Keratinocyte (primary cell): ENCODE data around the gene HOXC4. TPM values are rescaled to one million over a fixed set of nuclear protein-coding genes. Genes with fewer than 3 reads are reported as not detected.

ENCODE experiments used
- DNase-seq: peaks from one replicate; pipeline ENCODE4 v3.0.0-alpha.2; 2011; ENCODE audit warnings: low read depth, missing footprints, low spot score
- FAIRE-seq: peaks from 2 replicates; lab custom pipeline; 2011; peaks lifted over from hg19 to GRCh38; lab: Jason Lieb, UNC
- H2AFZ ChIP-seq: 2 replicates; pipeline ENCODE4 v1.6.0; 2012; ENCODE audit warnings: low read length, control low read depth, inconsistent platforms; ENCODE audit not compliant: control insufficient read depth
- H3K27ac ChIP-seq: 2 replicates; pipeline ENCODE4 v1.5.1; 2011; ENCODE audit warnings: low read length; ENCODE audit not compliant: control insufficient read depth, insufficient read depth
- H3K27me3 ChIP-seq: 3 replicates; pipeline ENCODE4 v1.6.0; 2011; ENCODE audit warnings: low read length; ENCODE audit not compliant: control insufficient read depth, insufficient read depth; ENCODE audit errors: extremely low read depth
- H3K36me3 ChIP-seq, 2 experiments: 2 replicates in 1 of 2; 3 replicates in 1 of 2; pipeline ENCODE4 v1.5.1; 2011; ENCODE audit warnings: low read length in 2 of 2, mild to moderate bottlenecking in 1 of 2; ENCODE audit not compliant: control insufficient read depth in 2 of 2, insufficient read depth in 2 of 2; ENCODE audit errors: extremely low read depth in 1 of 2
- H3K4me1 ChIP-seq: 3 replicates; pipeline ENCODE4 v1.5.1; 2011; ENCODE audit warnings: low read length; ENCODE audit not compliant: control insufficient read depth, insufficient read depth; ENCODE audit errors: extremely low read depth
- H3K4me2 ChIP-seq: 3 replicates; pipeline ENCODE4 v1.6.0; 2011; ENCODE audit warnings: low read depth, low read length; ENCODE audit not compliant: control insufficient read depth, insufficient read depth; ENCODE audit errors: extremely low read depth
- H3K4me3 ChIP-seq, 3 experiments: fragments of 200-600 bp in 1 of 3; sonication (generic) in 1 of 3; 2 replicates in 2 of 3; 3 replicates in 1 of 3; pipeline ENCODE4 v1.5.1; 2011 to 2016; ENCODE audit warnings: low read length in 3 of 3, mild to moderate bottlenecking in 3 of 3, control low read depth in 2 of 3, inconsistent platforms in 1 of 3, low read depth in 1 of 3, mixed read lengths in 1 of 3, mixed run types in 1 of 3, moderate library complexity in 1 of 3; ENCODE audit not compliant: control insufficient read depth in 2 of 3, insufficient read depth in 2 of 3; ENCODE audit errors: extremely low read depth in 1 of 3
- H3K79me2 ChIP-seq: 2 replicates; pipeline ENCODE4 v1.6.0; 2012; ENCODE audit warnings: low read length; ENCODE audit not compliant: control insufficient read depth, insufficient read depth
- H3K9ac ChIP-seq: 3 replicates; pipeline ENCODE4 v1.6.0; 2011; ENCODE audit warnings: low read length; ENCODE audit not compliant: control insufficient read depth, insufficient read depth; ENCODE audit errors: extremely low read depth
- H3K9me1 ChIP-seq: 3 replicates; pipeline ENCODE4 v1.6.0; 2011; ENCODE audit warnings: low read length; ENCODE audit not compliant: control insufficient read depth, insufficient read depth; ENCODE audit errors: extremely low read depth
- H3K9me3 ChIP-seq: 2 replicates; pipeline ENCODE4 v1.5.1; 2012; ENCODE audit warnings: low read depth, low read length; ENCODE audit not compliant: control insufficient read depth
- H4K20me1 ChIP-seq: 3 replicates; pipeline ENCODE4 v1.6.0; 2011; ENCODE audit warnings: low read length; ENCODE audit not compliant: control insufficient read depth, insufficient read depth; ENCODE audit errors: extremely low read depth
- EZH2 ChIP-seq: IDR thresholded peaks from one replicate; pipeline ENCODE4 v1.6.1; 2012; ENCODE audit warnings: inconsistent platforms, mild to moderate bottlenecking, low read length, moderate library complexity
- dilution Hi-C: fragments of 300-500 bp; cut with MboI; formaldehyde crosslinking; loops from one replicate; pipeline ENCODE4 v1.7.0; 2020; ENCODE audit warnings: low sequenced_read_pairs; ENCODE audit not compliant: extremely low pct_ligation_motif_present
- polyA plus RNA-seq, 5 experiments: library from polyadenylated mRNA; depleted of rRNA in 3 of 5; stranded (reverse) in 3 of 5; stranded (forward) in 1 of 5; unstranded in 1 of 5; fragments of >200 nt; gene quantifications; 1 replicate in 1 of 5; 2 replicates in 3 of 5; 3 replicates in 1 of 5; pipeline versions ENCODE4 v1.2.1 to v1.2.3, GENCODE V29; 2011 to 2012; ENCODE audit warnings: missing spikeins in 2 of 5, low read depth in 1 of 5, low replicate concordance in 1 of 5
- TF ChIP-seq, protein P1 (sequence below), 3 experiments: IDR thresholded peaks in 1 of 3; conservative IDR thresholded peaks in 1 of 3; optimal IDR thresholded peaks in 1 of 3; 2 replicates in 2 of 3; 3 replicates in 1 of 3; pipeline versions ENCODE3 to v1.5.1; 2011; ENCODE audit warnings: low read length in 3 of 3, mild to moderate bottlenecking in 3 of 3, moderate library complexity in 2 of 3, control low read depth in 1 of 3, inconsistent platforms in 1 of 3; ENCODE audit not compliant: insufficient read depth in 2 of 3; ENCODE audit errors: extremely low read depth in 1 of 3

HOXC4 gene
- polyA plus RNA-seq, 1 donor (not counting 4 experiments of a cell fraction or from before 2014, with no cell fraction given), result 1.8 TPM

DNA sequence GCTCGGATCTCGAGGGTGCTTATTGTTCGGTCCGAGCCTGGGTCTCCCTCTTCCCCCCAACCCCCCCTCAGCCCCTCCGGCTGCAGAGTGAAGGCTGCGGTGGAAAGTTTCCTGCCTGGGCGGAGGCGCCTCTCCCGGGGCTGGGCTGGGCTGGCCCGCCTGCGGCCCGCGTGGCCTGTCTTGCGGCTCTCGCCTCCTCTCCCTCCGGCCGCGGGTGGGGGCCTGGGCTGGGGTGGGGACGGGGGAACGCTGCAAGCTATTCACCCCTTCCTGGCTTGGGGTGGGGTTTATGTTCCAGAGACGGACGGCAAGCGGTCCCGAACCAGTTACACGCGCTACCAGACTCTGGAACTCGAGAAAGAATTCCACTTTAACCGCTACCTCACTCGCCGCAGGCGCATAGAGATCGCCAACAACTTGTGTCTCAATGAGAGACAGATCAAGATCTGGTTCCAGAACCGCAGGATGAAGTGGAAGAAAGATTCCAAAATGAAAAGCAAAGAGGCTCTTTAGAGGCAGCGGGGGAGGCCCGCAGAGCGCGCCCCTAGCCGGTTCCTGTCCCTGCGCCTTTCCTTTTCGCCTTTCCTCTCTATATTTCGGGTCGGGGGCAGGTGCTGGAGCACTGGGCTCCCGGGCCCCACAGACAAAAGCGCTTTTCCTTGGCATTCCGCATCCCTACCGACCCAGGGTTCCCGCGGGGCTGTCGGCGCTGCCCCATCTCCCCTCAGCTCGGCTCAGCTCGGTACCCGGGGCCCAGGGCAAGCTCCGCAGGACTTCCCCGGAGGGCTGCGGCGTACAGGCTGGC is 19.5 kb upstream of the HOXC4 start:
- H3K9me3 ChIP-seq, result no peaks in the 10 kb centered on the region
- H4K20me1 ChIP-seq, result no peaks in the 10 kb centered on the region
- dilution Hi-C loops, result no loop called here
- peak overlapping the region; percentile 66 for H3K9ac ChIP-seq
- H3K79me2 ChIP-seq, result peaks cover 7% of the 10 kb centered on the region
- peak overlapping the region; percentile 57 for H3K4me2 ChIP-seq
- FAIRE-seq (peak; percentile 5), DNase-seq (no peak)
- peaks cover 46% of the 10 kb centered on the region for H3K4me1 ChIP-seq
- H3K9me1 ChIP-seq, result no peaks in the 10 kb centered on the region
- H3K27me3 ChIP-seq, result peaks cover 1% of the 10 kb centered on the region
- TF ChIP-seq EZH2, result no peak
- TF ChIP-seq, protein P1, sequence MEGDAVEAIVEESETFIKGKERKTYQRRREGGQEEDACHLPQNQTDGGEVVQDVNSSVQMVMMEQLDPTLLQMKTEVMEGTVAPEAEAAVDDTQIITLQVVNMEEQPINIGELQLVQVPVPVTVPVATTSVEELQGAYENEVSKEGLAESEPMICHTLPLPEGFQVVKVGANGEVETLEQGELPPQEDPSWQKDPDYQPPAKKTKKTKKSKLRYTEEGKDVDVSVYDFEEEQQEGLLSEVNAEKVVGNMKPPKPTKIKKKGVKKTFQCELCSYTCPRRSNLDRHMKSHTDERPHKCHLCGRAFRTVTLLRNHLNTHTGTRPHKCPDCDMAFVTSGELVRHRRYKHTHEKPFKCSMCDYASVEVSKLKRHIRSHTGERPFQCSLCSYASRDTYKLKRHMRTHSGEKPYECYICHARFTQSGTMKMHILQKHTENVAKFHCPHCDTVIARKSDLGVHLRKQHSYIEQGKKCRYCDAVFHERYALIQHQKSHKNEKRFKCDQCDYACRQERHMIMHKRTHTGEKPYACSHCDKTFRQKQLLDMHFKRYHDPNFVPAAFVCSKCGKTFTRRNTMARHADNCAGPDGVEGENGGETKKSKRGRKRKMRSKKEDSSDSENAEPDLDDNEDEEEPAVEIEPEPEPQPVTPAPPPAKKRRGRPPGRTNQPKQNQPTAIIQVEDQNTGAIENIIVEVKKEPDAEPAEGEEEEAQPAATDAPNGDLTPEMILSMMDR (optimal IDR thresholded peaks at IDR 0.05 in 1 of 3, IDR thresholded peaks at IDR 0.05 in 1 of 3, conservative IDR thresholded peaks at IDR 0.05 in 1 of 3; ENCODE audit: extremely low read depth in 1 of 3, insufficient read depth in 2 of 3, low read length in 3 of 3), result no peak
- H2AFZ ChIP-seq, result no peak overlapping the region
- H3K36me3 ChIP-seq, result peaks cover 0 to 1% of the 10 kb centered on the region in 2 experiments
- peak overlapping the region; percentile 33 to 77 (median 65) for H3K4me3 ChIP-seq
- H3K27ac ChIP-seq, result no peak overlapping the region

DNA sequence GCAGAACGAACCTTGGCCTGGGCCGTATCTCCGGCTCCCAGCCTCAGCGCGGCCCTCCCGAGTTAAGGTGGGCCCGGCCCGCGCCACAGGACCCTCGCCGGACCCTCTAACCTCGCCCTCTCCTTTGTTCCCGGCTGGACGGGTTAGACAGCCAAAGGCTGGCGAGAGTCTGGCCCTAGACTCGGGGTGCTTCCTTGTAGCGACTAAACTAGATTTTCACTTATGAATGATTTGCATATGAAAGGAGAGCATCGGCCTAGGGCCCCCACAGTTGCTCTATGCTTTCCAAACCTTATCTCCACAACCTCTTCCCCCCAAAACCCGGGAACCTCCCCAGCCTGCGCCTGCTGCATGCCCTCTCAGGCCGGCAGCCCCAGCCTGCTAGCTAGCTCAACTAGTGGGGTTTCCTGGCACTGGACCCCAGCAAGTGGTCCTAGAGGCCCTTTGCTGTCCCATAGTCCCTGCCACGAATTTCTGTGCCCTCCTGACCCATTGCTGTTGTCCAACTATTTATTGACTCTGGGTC is 18.8 kb upstream of the HOXC4 start:
- Histone ChIP-seq H3K9me1 (no peaks in the 10 kb centered on the region), H3K27ac (no peak overlapping the region), H3K9me3 (no peaks in the 10 kb centered on the region), H3K4me2 (no peak overlapping the region), H3K79me2 (peaks cover 2% of the 10 kb centered on the region), H3K4me3 (no peak overlapping the region), H3K36me3 (peaks cover 0 to 1% of the 10 kb centered on the region in 2 experiments), H2AFZ (no peak overlapping the region), H3K27me3 (peaks cover 3% of the 10 kb centered on the region), H3K9ac (no peak overlapping the region), H4K20me1 (no peaks in the 10 kb centered on the region), H3K4me1 (peaks cover 40% of the 10 kb centered on the region)
- dilution Hi-C loops, result no loop called here
- no peak for DNase-seq
- TF ChIP-seq, protein P1 (optimal IDR thresholded peaks at IDR 0.05 in 1 of 3, IDR thresholded peaks at IDR 0.05 in 1 of 3, conservative IDR thresholded peaks at IDR 0.05 in 1 of 3; ENCODE audit: extremely low read depth in 1 of 3, insufficient read depth in 2 of 3, low read length in 3 of 3), result no peak
- TF ChIP-seq EZH2, result no peak
- FAIRE-seq, result no peak
